Endodermal cell (in vitro differentiated cells): ENCODE measurements around the gene KRT5. TPM values are rescaled to one million over a fixed set of nuclear protein-coding genes. Genes with fewer than 3 reads are reported as not detected.

Source experiments
- DNase-seq: peaks from one replicate; pipeline ENCODE4 v3.0.0-alpha.2; 2017
- H3K27ac ChIP-seq: 2 replicates; pipeline ENCODE4 v1.5.1; 2013; ENCODE audit warnings: mild to moderate bottlenecking, low read depth, low read length, moderate library complexity
- H3K27me3 ChIP-seq: 2 replicates; pipeline ENCODE4 v1.6.1; 2013; ENCODE audit warnings: mild to moderate bottlenecking, low read length, moderate library complexity; ENCODE audit not compliant: insufficient read depth, control insufficient read depth, poor library complexity, severe bottlenecking
- H3K36me3 ChIP-seq: 2 replicates; pipeline ENCODE4 v1.7.0; 2013; ENCODE audit warnings: mild to moderate bottlenecking, low read length, moderate library complexity; ENCODE audit not compliant: control insufficient read depth, insufficient read depth
- H3K4me1 ChIP-seq: one replicate; pipeline ENCODE4 v1.7.0; 2013; ENCODE audit warnings: low read length; ENCODE audit not compliant: control insufficient read depth, insufficient read depth
- H3K4me3 ChIP-seq: 2 replicates; pipeline ENCODE4 v1.5.1; 2013; ENCODE audit warnings: mild to moderate bottlenecking, low read length, moderate library complexity
- H3K9ac ChIP-seq: 2 replicates; pipeline ENCODE4 v1.6.1; 2013; ENCODE audit warnings: mild to moderate bottlenecking, low read length, moderate library complexity; ENCODE audit not compliant: poor library complexity, severe bottlenecking; ENCODE audit errors: extremely low read depth
- H3K9me3 ChIP-seq: 2 replicates; pipeline ENCODE4 v1.6.1; 2013; ENCODE audit warnings: mild to moderate bottlenecking, low read length, moderate library complexity; ENCODE audit not compliant: control insufficient read depth
- H3K27ac Mint-ChIP-seq: 2 replicates; pipeline ENCODE4 v1.8.0; 2020; ENCODE audit warnings: mixed read lengths
- H3K27me3 Mint-ChIP-seq: 2 replicates; pipeline ENCODE4 v1.8.0; 2021; ENCODE audit warnings: mild to moderate bottlenecking, mixed read lengths; ENCODE audit not compliant: insufficient read depth
- H3K36me3 Mint-ChIP-seq: 2 replicates; pipeline ENCODE4 v1.8.0; 2020; ENCODE audit warnings: low read depth, mixed read lengths
- H3K4me1 Mint-ChIP-seq: 2 replicates; pipeline ENCODE4 v1.8.0; 2020; ENCODE audit warnings: mixed read lengths
- H3K4me3 Mint-ChIP-seq: 2 replicates; pipeline ENCODE4 v1.8.0; 2020; ENCODE audit warnings: mild to moderate bottlenecking, moderate library complexity, mixed read lengths
- H3K9me3 Mint-ChIP-seq: 2 replicates; pipeline ENCODE4 v1.8.0; 2020; ENCODE audit warnings: mild to moderate bottlenecking, mixed read lengths
- WGBS, 2 experiments: methylation state at CpG; one replicate each; pipeline versions ENCODE4 v1.1.5 to v1.1.7; 2013; ENCODE audit warnings: missing lambda C conversion rate in 2 of 2, mixed read lengths in 1 of 2; ENCODE audit not compliant: insufficient coverage in 1 of 2, insufficient read length in 1 of 2; 5-methylcytosine and 5-hydroxymethylcytosine counted together
- total RNA-seq, 2 donors: library from RNA; stranded (reverse); fragmentation: NEBNext Ultra II Directional in 1 of 2; extraction: Animal tissue kit (Norgen Biotek cat#: 25700) in 1 of 2; gene quantifications; 2 replicates in 1 of 2; 3 replicates in 1 of 2; pipeline ENCODE4 v1.2.1, GENCODE V29; 2021
- TF ChIP-seq, protein P1 (sequence below): fragments of 200-600 bp; sonication (generic); conservative IDR thresholded peaks from 2 replicates; pipeline ENCODE4 v1.5.0; 2021; ENCODE audit warnings: antibody characterized with exemption, mild to moderate bottlenecking

Gene KRT5
- total RNA-seq, 2 donors from 2014 or later = not detected

DNA sequence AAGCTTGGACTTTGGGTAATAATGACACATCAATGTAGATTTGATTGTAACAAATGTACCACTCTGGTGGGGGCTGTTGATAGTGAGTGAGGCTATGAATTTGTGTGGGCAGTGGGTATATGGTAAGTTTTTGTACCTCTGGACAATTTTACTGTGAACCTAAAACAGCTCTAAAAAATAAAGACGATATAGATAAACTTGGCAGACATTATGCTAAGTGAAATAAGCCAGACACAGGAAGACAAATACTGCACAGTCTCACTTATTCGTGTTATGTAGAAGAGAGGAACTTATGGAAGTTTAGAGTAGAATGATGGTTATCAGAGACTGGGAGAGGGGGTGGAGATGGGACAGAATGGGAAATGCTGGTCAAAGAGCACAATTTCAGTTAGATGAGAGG is 55.3 kb downstream of the KRT5 start:
- Histone ChIP-seq H3K4me1 (no peaks in the 10 kb centered on the region), H3K9ac (no peak overlapping the region), H3K4me3 (no peak overlapping the region), H3K27ac (no peak overlapping the region), H3K27me3 (no peaks in the 10 kb centered on the region), H3K9me3 (no peaks in the 10 kb centered on the region), H3K36me3 (no peaks in the 10 kb centered on the region)
- Mint-ChIP-seq H3K9me3 (no peaks in the 10 kb centered on the region), H3K4me1 (no peaks in the 10 kb centered on the region), H3K27ac (no peak overlapping the region), H3K36me3 (no peaks in the 10 kb centered on the region), H3K27me3 (no peaks in the 10 kb centered on the region), H3K4me3 (no peak overlapping the region)
- no peak for DNase-seq
- WGBS, 2 experiments = 89 to 100% methylated on average over 2 of the region's 2 CpGs
- TF ChIP-seq, protein P1, sequence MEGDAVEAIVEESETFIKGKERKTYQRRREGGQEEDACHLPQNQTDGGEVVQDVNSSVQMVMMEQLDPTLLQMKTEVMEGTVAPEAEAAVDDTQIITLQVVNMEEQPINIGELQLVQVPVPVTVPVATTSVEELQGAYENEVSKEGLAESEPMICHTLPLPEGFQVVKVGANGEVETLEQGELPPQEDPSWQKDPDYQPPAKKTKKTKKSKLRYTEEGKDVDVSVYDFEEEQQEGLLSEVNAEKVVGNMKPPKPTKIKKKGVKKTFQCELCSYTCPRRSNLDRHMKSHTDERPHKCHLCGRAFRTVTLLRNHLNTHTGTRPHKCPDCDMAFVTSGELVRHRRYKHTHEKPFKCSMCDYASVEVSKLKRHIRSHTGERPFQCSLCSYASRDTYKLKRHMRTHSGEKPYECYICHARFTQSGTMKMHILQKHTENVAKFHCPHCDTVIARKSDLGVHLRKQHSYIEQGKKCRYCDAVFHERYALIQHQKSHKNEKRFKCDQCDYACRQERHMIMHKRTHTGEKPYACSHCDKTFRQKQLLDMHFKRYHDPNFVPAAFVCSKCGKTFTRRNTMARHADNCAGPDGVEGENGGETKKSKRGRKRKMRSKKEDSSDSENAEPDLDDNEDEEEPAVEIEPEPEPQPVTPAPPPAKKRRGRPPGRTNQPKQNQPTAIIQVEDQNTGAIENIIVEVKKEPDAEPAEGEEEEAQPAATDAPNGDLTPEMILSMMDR = no peak

Other genes with a start within 250 kb of the KRT5 start
- gene KRT86, start 245.7 kb downstream of the KRT5 start, total RNA-seq = not detected
- not detected for gene KRT81, start 228.9 kb downstream of the KRT5 start, total RNA-seq
- gene KRT83, start 199.0 kb downstream of the KRT5 start, total RNA-seq = not detected
- gene KRT85, start 152.9 kb downstream of the KRT5 start, total RNA-seq = not detected
- gene KRT84, start 134.7 kb downstream of the KRT5 start, total RNA-seq = not detected
- not detected for gene KRT82, start 114.1 kb downstream of the KRT5 start, total RNA-seq
- gene KRT75, start 86.0 kb downstream of the KRT5 start, total RNA-seq = not detected
- not detected for gene KRT6B, start 68.2 kb downstream of the KRT5 start, total RNA-seq
- gene KRT6C, start 46.6 kb downstream of the KRT5 start, total RNA-seq = not detected
- not detected for gene KRT6A, start 27.1 kb downstream of the KRT5 start, total RNA-seq
- gene KRT71, start 32.8 kb upstream of the KRT5 start, total RNA-seq = not detected
- not detected for gene KRT74, start 53.4 kb upstream of the KRT5 start, total RNA-seq
- not detected for gene KRT72, start 81.1 kb upstream of the KRT5 start, total RNA-seq
- not detected for gene KRT73, start 98.2 kb upstream of the KRT5 start, total RNA-seq
- gene KRT2, start 131.8 kb upstream of the KRT5 start, total RNA-seq = not detected
- not detected for gene KRT1, start 160.0 kb upstream of the KRT5 start, total RNA-seq
- not detected for gene KRT77, start 183.1 kb upstream of the KRT5 start, total RNA-seq